HT-29 (cell line): ENCODE results near the gene MAP3K9. TPM values are rescaled to one million over a fixed set of nuclear protein-coding genes. Genes with fewer than 3 reads are reported as not detected.
A peak's percentile ranks its signal among the peaks of the same experiment; 100 is the strongest.
"Not testable (repeated sequence)": the region's sequence is repeated elsewhere in the genome, so short reads cannot be mapped to it uniquely, and the experiment has no call there.

ENCODE experiments used
- DNase-seq: peaks from one replicate; pipeline ENCODE4 v3.0.0-alpha.2; 2015; ENCODE audit warnings: low spot score
- total RNA-seq: library from RNA; depleted of rRNA; stranded (reverse); fragments of >200 nt; shearing (Covaris generic); gene quantifications from 2 replicates; pipeline ENCODE4 v1.2.3, GENCODE V29; 2014

MAP3K9 gene
- total RNA-seq, 1 experiment from 2014 or later: 5.9 TPM

- DNase-seq: no peak
Measured at GRCh38 chr14:70724944-70725343, 84.4 kb downstream of the MAP3K9 start.

GRCh38 chr14:70724110-70724509, 85.2 kb downstream of the MAP3K9 start:
- no peak for DNase-seq

- DNase-seq: no peak
Measured at GRCh38 chr14:70723276-70723675, 86.0 kb downstream of the MAP3K9 start.

- no peak for DNase-seq
Measured at GRCh38 chr14:70722418-70722817, 86.9 kb downstream of the MAP3K9 start.

GRCh38 chr14:70721542-70721941, 87.8 kb downstream of the MAP3K9 start:
- no peak for DNase-seq

GRCh38 chr14:70718383-70719118, 90.8 kb downstream of the MAP3K9 start:
- DNase-seq: no peak

GRCh38 chr14:70716958-70717357, 92.4 kb downstream of the MAP3K9 start:
- no peak for DNase-seq

GRCh38 chr14:70716483-70716882, 92.8 kb downstream of the MAP3K9 start:
- no peak for DNase-seq

GRCh38 chr14:70714055-70714550, 95.2 kb downstream of the MAP3K9 start:
- DNase-seq: peak; percentile 61

- DNase-seq: no peak
Measured at GRCh38 chr14:70713511-70713916, 95.8 kb downstream of the MAP3K9 start.

- no peak for DNase-seq
Measured at GRCh38 chr14:70713096-70713495, 96.2 kb downstream of the MAP3K9 start.

GRCh38 chr14:70711451-70711850, 97.9 kb downstream of the MAP3K9 start:
- no peak for DNase-seq

- DNase-seq: no peak
Measured at GRCh38 chr14:70709726-70710382, 99.5 kb downstream of the MAP3K9 start.

- DNase-seq: no peak
Measured at GRCh38 chr14:70708717-70709570, 100.4 kb downstream of the MAP3K9 start.

- DNase-seq: peak; percentile 5
Measured at GRCh38 chr14:70707138-70708038, 101.9 kb downstream of the MAP3K9 start.

- DNase-seq: no peak
Measured at GRCh38 chr14:70706177-70706576, 103.1 kb downstream of the MAP3K9 start.

GRCh38 chr14:70704960-70705359, 104.4 kb downstream of the MAP3K9 start:
- DNase-seq: no peak

- DNase-seq: not testable (repeated sequence)
Measured at GRCh38 chr14:70703621-70704168, 105.6 kb downstream of the MAP3K9 start.

GRCh38 chr14:70702161-70702560, 107.2 kb downstream of the MAP3K9 start:
- DNase-seq: no peak

GRCh38 chr14:70701610-70702009, 107.7 kb downstream of the MAP3K9 start:
- DNase-seq: no peak
